ENCODE data around the gene TRIM59. TPM values are rescaled to one million over a fixed set of nuclear protein-coding genes. Genes with fewer than 3 reads are reported as not detected.

Gene TRIM59
- total and polyA plus RNA-seq, 12 donors, result 0.32 to 10.1 (median 1.0) TPM

DNA sequence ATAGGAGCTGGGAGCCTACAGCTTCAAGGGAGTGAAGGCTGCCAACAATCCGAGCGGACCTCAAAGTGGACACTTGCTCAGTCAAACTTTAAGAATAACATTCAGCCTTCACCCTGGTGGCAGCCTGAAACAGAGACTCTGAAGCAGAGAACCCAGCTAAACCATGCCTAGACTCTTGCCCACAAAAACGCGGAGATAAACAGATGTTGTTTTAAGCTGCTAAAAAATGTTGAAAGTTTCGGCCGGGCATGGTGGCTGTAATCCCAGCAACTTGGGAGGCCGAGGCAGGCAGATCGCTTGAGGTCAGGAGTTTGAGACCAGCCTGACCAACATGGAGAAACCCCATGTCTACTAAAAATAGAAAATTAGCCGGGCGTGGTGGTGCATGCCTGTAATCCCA is 29.8 kb upstream of the TRIM59 start:
- H3K27ac ChIP-seq, result no peak overlapping the region
- no peak for TF ChIP-seq POLR2A (IDR thresholded peaks at IDR 0.05)
- TF ChIP-seq, protein P1, sequence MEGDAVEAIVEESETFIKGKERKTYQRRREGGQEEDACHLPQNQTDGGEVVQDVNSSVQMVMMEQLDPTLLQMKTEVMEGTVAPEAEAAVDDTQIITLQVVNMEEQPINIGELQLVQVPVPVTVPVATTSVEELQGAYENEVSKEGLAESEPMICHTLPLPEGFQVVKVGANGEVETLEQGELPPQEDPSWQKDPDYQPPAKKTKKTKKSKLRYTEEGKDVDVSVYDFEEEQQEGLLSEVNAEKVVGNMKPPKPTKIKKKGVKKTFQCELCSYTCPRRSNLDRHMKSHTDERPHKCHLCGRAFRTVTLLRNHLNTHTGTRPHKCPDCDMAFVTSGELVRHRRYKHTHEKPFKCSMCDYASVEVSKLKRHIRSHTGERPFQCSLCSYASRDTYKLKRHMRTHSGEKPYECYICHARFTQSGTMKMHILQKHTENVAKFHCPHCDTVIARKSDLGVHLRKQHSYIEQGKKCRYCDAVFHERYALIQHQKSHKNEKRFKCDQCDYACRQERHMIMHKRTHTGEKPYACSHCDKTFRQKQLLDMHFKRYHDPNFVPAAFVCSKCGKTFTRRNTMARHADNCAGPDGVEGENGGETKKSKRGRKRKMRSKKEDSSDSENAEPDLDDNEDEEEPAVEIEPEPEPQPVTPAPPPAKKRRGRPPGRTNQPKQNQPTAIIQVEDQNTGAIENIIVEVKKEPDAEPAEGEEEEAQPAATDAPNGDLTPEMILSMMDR (IDR thresholded peaks at IDR 0.05), result no peak
- DNase-seq, result no peak

DNA sequence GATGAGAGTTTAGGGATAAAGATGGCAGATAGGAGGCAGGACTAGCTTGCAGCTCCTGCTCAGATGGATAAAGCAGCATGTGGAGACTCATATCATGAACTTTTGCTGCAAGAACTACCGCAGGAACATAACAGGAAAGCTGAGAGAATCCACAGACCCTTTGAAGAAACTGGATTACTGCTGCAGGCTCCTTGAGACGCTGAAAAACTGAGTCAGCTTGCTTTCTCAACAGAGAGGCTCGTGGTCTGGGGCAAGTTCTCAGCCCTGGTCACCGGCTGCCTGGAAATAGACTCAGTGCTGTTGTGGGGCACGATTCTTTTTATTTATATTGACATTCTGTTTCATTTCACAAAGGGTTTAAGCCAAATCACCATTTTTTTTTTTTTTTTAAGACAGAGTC is 28.8 kb upstream of the TRIM59 start:
- WGBS, 4 donors, result 85 to 91% (median 90%) methylated on average over 5 of the region's 5 CpGs
- H3K36me3 ChIP-seq (replicated peaks in 1 of 2), result no peaks in the 10 kb centered on the region
- H3K27ac ChIP-seq, result no peak overlapping the region
- H3K27me3 ChIP-seq, result no peaks in the 10 kb centered on the region
- no peaks in the 10 kb centered on the region for H3K9me3 ChIP-seq (replicated peaks in 1 of 3)
- H3K4me1 ChIP-seq (replicated peaks in 1 of 2), result no peaks in the 10 kb centered on the region
- no peak for TF ChIP-seq POLR2A (IDR thresholded peaks at IDR 0.05)
- TF ChIP-seq, protein P1 (IDR thresholded peaks at IDR 0.05), result no peak
- no peak for DNase-seq
- H3K4me3 ChIP-seq, result no peak overlapping the region
- intact Hi-C loops (cut with DNase I), result no loop called here

More for the DNA sequence above, 29.8 kb upstream of the TRIM59 start:
- intact Hi-C loops (cut with DNase I), result no loop called here
- H3K4me3 ChIP-seq, result no peak overlapping the region
- H3K36me3 ChIP-seq (replicated peaks in 1 of 2), result no peaks in the 10 kb centered on the region
- H3K4me1 ChIP-seq (replicated peaks in 1 of 2), result no peaks in the 10 kb centered on the region
- no peaks in the 10 kb centered on the region for H3K27me3 ChIP-seq
- 91 to 94% (median 92%) methylated on average over 9 to 10 of the region's 10 CpGs for WGBS, 4 donors
- no peaks in the 10 kb centered on the region for H3K9me3 ChIP-seq (replicated peaks in 1 of 3)

DNA sequence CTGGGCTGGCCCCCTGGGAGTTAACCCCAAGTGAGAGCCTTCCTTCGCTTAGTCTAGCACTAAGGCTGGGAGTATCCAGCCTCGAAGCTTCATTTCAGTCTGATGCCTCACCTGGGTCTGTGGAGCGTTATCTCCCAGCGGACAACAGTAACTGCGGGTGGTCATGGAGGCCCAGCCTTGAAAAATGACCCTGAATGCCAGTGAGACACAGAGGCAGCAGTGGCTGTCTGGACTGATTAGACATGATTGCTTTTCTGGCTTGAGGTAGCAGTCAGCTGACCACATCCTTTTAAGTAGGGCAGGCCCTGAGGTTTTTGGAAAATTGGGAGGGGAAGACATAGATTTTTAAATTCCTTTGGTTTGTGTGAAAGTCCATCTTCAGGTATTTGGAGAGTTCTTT is 28.2 kb upstream of the TRIM59 start:
- H3K27ac ChIP-seq, result no peak overlapping the region
- WGBS, 4 donors, result 37 to 53% (median 46%) methylated on average over 3 to 5 of the region's 5 CpGs; no CpG with 5 or more reads in 1 of the 4 donors

DNA sequence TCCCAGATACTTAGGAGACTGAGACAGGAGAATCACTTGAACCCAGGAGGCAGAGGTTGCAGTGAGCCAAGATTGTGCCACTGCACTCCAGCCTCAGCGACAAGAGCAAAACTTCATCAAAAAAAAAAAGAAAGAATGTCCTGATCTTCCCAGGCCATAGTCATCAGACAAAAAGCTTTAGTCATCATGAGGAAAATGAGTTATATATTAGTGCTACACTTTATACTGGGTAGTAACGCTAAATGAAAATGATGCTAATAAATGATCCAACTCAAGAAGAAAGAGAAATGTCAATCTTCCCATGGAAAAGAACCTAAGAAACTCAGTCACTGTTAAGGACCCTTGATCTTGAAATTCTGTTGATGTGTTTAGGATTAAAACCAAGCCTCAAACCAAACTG is 26.3 kb upstream of the TRIM59 start:
- TF ChIP-seq POLR2A (IDR thresholded peaks at IDR 0.05), result no peak
- TF ChIP-seq, protein P1 (IDR thresholded peaks at IDR 0.05), result no peak
- 95 to 99% (median 96%) methylated on average over 2 of the region's 2 CpGs for WGBS, 4 donors
- no peaks in the 10 kb centered on the region for H3K27me3 ChIP-seq
- H3K27ac ChIP-seq, result no peak overlapping the region
- H3K4me1 ChIP-seq (replicated peaks in 1 of 2), result no peaks in the 10 kb centered on the region
- H3K9me3 ChIP-seq (replicated peaks in 1 of 3), result no peaks in the 10 kb centered on the region
- no peaks in the 10 kb centered on the region for H3K36me3 ChIP-seq (replicated peaks in 1 of 2)
- no peak for DNase-seq
- intact Hi-C loops (cut with DNase I), result no loop called here
- H3K4me3 ChIP-seq, result no peak overlapping the region

More for the DNA sequence above, 28.2 kb upstream of the TRIM59 start:
- intact Hi-C loops (cut with DNase I), result no loop called here
- TF ChIP-seq, protein P1 (IDR thresholded peaks at IDR 0.05), result no peak
- no peak for TF ChIP-seq POLR2A (IDR thresholded peaks at IDR 0.05)
- no peak overlapping the region for H3K4me3 ChIP-seq
- peak in 2 of 7 donors; percentile 13 to 21 for DNase-seq
- H3K27me3 ChIP-seq, result no peaks in the 10 kb centered on the region
- H3K36me3 ChIP-seq (replicated peaks in 1 of 2), result no peaks in the 10 kb centered on the region
- no peaks in the 10 kb centered on the region for H3K4me1 ChIP-seq (replicated peaks in 1 of 2)
- no peaks in the 10 kb centered on the region for H3K9me3 ChIP-seq (replicated peaks in 1 of 3)

Data from adrenal gland (tissue), 12 donors.